Rectal smooth muscle tissue (tissue), 1 donor: Measurements from ENCODE around the gene GBP3.
"Not testable (repeated sequence)": the region's sequence is repeated elsewhere in the genome, so short reads cannot be mapped to it uniquely, and the experiment has no call there.

Experiments
- H3K27ac ChIP-seq: one replicate; pipeline ENCODE4 v1.7.0; 2013; ENCODE audit warnings: low read depth, low read length, inconsistent platforms
- H3K27me3 ChIP-seq: one replicate; pipeline ENCODE4 v1.7.0; 2013; ENCODE audit warnings: low read length; ENCODE audit not compliant: control insufficient read depth, insufficient read depth
- H3K36me3 ChIP-seq: one replicate; pipeline ENCODE4 v1.7.0; 2013; ENCODE audit warnings: low read length; ENCODE audit not compliant: control insufficient read depth, insufficient read depth
- H3K4me1 ChIP-seq: one replicate; pipeline ENCODE4 v1.7.0; 2013; ENCODE audit warnings: low read length; ENCODE audit not compliant: control insufficient read depth, insufficient read depth
- H3K4me3 ChIP-seq: one replicate; pipeline ENCODE4 v1.7.0; 2013; ENCODE audit warnings: low read length
- H3K9ac ChIP-seq: one replicate; pipeline ENCODE4 v1.7.0; 2013; ENCODE audit warnings: low read length

Gene GBP3

GRCh38 chr1:89034004-89034403, 11.3 kb upstream of the GBP3 start:
- H3K36me3 ChIP-seq, H3K4me1 ChIP-seq, H3K9ac ChIP-seq, H3K4me3 ChIP-seq, H3K27me3 ChIP-seq, H3K27ac ChIP-seq: not testable (repeated sequence)

GRCh38 chr1:89029051-89029450, 6.4 kb upstream of the GBP3 start:
- not testable (repeated sequence) for H3K9ac ChIP-seq, H3K4me3 ChIP-seq, H3K27me3 ChIP-seq, H3K36me3 ChIP-seq, H3K27ac ChIP-seq, H3K4me1 ChIP-seq

DNA sequence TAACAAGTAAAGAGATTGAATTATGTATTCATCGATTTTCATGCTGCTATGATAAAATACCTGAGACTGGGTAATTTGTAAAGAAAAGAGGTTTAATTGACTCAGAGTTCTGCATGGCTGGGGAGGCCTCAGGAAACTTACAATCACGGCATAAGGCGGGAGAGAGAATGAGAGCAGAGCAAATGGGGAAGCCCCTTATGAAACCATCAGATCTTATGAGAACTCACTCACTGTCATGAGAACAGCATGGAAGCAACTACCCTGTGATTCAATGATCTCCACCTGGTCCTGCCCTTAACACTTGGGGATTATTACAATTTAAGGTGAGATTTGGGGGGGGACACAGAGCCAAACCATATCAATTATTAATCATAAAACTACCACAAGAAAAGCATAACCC, 3.3 kb upstream of the GBP3 start:
- no peak overlapping the region for H3K9ac ChIP-seq
- no peak overlapping the region for H3K4me3 ChIP-seq
- no peaks in the 10 kb centered on the region for H3K36me3 ChIP-seq
- H3K4me1 ChIP-seq, result peaks cover 3% of the 10 kb centered on the region
- no peaks in the 10 kb centered on the region for H3K27me3 ChIP-seq
- no peak overlapping the region for H3K27ac ChIP-seq

- Histone ChIP-seq H3K4me1 (peaks cover 3% of the 10 kb centered on the region), H3K4me3 (peak overlapping the region; percentile 32), H3K36me3 (peaks cover 5% of the 10 kb centered on the region), H3K9ac (no peak overlapping the region), H3K27ac (peak overlapping the region; percentile 86), H3K27me3 (no peaks in the 10 kb centered on the region)
Measured at GRCh38 chr1:89023026-89023425, 360 bp upstream of the GBP3 start.

DNA sequence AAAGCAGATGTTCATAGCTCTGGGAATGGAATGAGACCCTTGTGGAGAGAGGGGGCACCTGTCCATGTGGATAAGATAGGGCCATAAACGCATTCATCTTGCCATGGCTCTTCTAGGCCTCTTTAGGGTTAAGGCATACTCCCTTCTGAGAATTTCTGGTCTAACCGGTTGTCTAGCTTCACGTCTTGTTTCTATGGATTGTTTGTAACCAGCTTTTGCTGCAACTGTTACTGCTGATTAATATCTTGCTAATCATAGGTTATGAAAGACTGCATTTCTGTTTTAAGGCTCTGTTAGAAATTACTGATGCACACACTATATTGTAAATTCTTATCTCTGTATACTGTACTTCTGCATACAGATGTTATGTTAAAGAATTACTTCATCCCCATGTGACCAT, 4.3 kb downstream of the GBP3 start:
- H3K36me3 ChIP-seq, result peaks cover 13% of the 10 kb centered on the region
- not testable (repeated sequence) for H3K4me3 ChIP-seq, H3K4me1 ChIP-seq, H3K9ac ChIP-seq, H3K27ac ChIP-seq, H3K27me3 ChIP-seq

GRCh38 chr1:89008511-89008910, 14.2 kb downstream of the GBP3 start:
- no peak overlapping the region for H3K27ac ChIP-seq
- no peaks in the 10 kb centered on the region for H3K27me3 ChIP-seq
- no peak overlapping the region for H3K9ac ChIP-seq
- H3K4me3 ChIP-seq, result no peak overlapping the region
- no peaks in the 10 kb centered on the region for H3K4me1 ChIP-seq
- H3K36me3 ChIP-seq, result peaks cover 12% of the 10 kb centered on the region

- Histone ChIP-seq H3K4me1 (no peaks in the 10 kb centered on the region), H3K4me3 (no peak overlapping the region), H3K27me3 (no peaks in the 10 kb centered on the region), H3K9ac (no peak overlapping the region), H3K27ac (no peak overlapping the region), H3K36me3 (peaks cover 8% of the 10 kb centered on the region)
Measured at GRCh38 chr1:89005286-89006151, 17.1 kb downstream of the GBP3 start.

DNA sequence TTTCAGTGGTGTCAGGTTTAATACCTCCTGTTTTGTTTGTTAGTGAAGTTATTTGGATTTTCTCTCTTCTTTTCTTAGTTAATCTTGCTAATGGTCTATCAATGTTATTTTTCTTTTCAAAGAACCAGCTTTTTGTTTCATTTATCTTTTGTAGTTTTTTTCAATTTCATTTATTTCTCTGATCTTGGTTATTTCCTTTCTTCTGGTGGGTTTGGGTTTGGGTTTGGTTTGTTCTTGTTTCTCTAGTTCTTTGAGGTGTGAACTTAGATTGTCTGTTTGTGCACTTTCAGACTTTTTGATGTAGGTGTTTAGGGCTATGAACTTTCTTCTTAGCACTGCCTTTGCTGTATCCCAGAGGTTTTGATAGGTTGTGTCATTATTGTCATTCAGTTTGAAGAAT, 20.5 kb downstream of the GBP3 start:
- not testable (repeated sequence) for H3K36me3 ChIP-seq, H3K9ac ChIP-seq, H3K27ac ChIP-seq, H3K27me3 ChIP-seq, H3K4me1 ChIP-seq, H3K4me3 ChIP-seq

GRCh38 chr1:89001510-89001909, 21.2 kb downstream of the GBP3 start:
- no peaks in the 10 kb centered on the region for H3K4me1 ChIP-seq
- H3K9ac ChIP-seq, result no peak overlapping the region
- H3K36me3 ChIP-seq, result no peaks in the 10 kb centered on the region
- no peak overlapping the region for H3K27ac ChIP-seq
- H3K4me3 ChIP-seq, result no peak overlapping the region
- H3K27me3 ChIP-seq, result no peaks in the 10 kb centered on the region

- Histone ChIP-seq H3K4me3 (no peak overlapping the region), H3K9ac (no peak overlapping the region), H3K36me3 (no peaks in the 10 kb centered on the region), H3K27ac (no peak overlapping the region), H3K27me3 (no peaks in the 10 kb centered on the region), H3K4me1 (no peaks in the 10 kb centered on the region)
Measured at GRCh38 chr1:88998716-88999115, 23.9 kb downstream of the GBP3 start.

GRCh38 chr1:88990426-88990825, 32.2 kb downstream of the GBP3 start:
- Histone ChIP-seq H3K27ac (no peak overlapping the region), H3K9ac (no peak overlapping the region), H3K36me3 (no peaks in the 10 kb centered on the region), H3K4me3 (no peak overlapping the region), H3K4me1 (peaks cover 9% of the 10 kb centered on the region), H3K27me3 (no peaks in the 10 kb centered on the region)

DNA sequence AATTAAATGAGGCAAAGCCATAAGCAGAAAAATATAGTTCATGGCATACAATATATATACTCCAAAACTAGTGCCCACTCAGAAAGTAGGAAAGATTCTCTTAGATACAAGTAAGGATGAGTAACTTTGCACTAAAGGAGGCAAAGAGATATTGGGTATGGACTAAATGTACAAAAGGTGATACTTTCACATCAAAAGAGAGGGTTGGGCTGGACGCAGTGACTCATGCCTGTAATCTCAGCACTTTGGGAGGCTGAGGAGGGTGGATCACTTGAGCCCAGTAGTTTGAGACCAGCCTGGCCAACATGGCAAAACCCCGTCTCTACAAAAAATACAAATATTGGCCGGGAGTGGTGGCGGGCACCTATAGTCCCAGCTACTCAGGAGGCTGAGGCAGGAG, 37.0 kb downstream of the GBP3 start:
- Histone ChIP-seq H3K4me3 (no peak overlapping the region), H3K9ac (no peak overlapping the region), H3K4me1 (peaks cover 4% of the 10 kb centered on the region), H3K36me3 (peaks cover 3% of the 10 kb centered on the region), H3K27me3 (no peaks in the 10 kb centered on the region), H3K27ac (no peak overlapping the region)

DNA sequence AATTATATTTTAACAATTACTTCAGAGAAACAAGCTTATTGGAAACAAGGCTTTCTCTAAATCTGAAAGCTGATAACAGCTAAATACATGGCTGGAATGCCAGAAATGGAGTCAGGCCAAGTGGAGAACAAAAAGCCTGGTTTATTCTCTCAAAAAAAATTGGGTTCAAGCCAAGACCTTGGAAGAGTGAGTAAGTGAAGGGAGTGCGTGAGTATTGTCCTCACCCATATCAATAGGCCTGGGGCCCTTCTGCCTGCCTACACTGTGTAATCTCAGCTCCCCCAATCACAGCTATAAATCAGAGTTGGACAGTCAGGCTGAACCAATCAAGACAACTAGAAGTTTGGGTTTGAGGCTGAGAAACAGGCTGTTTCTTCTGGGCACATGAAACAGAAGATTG, 37.6 kb downstream of the GBP3 start:
- Histone ChIP-seq H3K36me3 (peaks cover 3% of the 10 kb centered on the region), H3K27me3 (no peaks in the 10 kb centered on the region), H3K4me3 (no peak overlapping the region), H3K9ac (no peak overlapping the region), H3K4me1 (peaks cover 2% of the 10 kb centered on the region), H3K27ac (no peak overlapping the region)
